A673 (cell line): ENCODE data around the gene ATP8A2. TPM values are rescaled to one million over a fixed set of nuclear protein-coding genes. Genes with fewer than 3 reads are reported as not detected.

Experiments used
- BruUV-seq: library from RNA; stranded (reverse); fragments of 400-500 nt; replicated peaks from 2 replicates; lab custom pipeline; 2021; lab: Mats Ljungman, UMichigan
- CTCF ChIA-PET: fragments of 300-600 bp; sonication (Branson Sonifier 250); formaldehyde crosslinking; loops from one replicate; lab custom pipeline; 2022; ENCODE audit warnings: antibody characterized with exemption; lab: Charles Lee
- POLR2A ChIA-PET: fragments of 300-600 bp; sonication (Branson Sonifier 250); formaldehyde crosslinking; loops from one replicate; lab custom pipeline; 2022; ENCODE audit warnings: antibody characterized with exemption; ENCODE audit not compliant: low non-redundant PET; lab: Charles Lee
- DNase-seq: peaks from one replicate; pipeline ENCODE4 v3.0.0-alpha.2; 2015; ENCODE audit warnings: low spot score
- H3K27ac ChIP-seq: fragments of 200-600 bp; sonication (generic); 2 replicates; pipeline ENCODE4 v1.5.1; 2016; ENCODE audit warnings: mixed run types, low read depth, mild to moderate bottlenecking, mixed read lengths, antibody characterized with exemption, low read length; ENCODE audit not compliant: poor library complexity, severe bottlenecking
- H3K27me3 ChIP-seq: fragments of 200-600 bp; sonication (generic); replicated peaks from 2 replicates; pipeline ENCODE4 v1.6.1; 2017; ENCODE audit warnings: mixed run types, low read depth, mild to moderate bottlenecking, mixed read lengths, antibody characterized with exemption, low read length; ENCODE audit not compliant: insufficient read depth, poor library complexity
- H3K36me3 ChIP-seq: fragments of 200-600 bp; sonication (generic); 2 replicates; pipeline ENCODE4 v1.6.1; 2016; ENCODE audit warnings: mixed run types, mild to moderate bottlenecking, mixed read lengths, antibody characterized with exemption, low read length; ENCODE audit not compliant: insufficient read depth, poor library complexity, severe bottlenecking
- H3K4me1 ChIP-seq: fragments of 200-600 bp; sonication (generic); 2 replicates; pipeline ENCODE4 v1.6.1; 2017; ENCODE audit warnings: mixed run types, mild to moderate bottlenecking, mixed read lengths, antibody characterized with exemption, low read length; ENCODE audit not compliant: insufficient read depth, poor library complexity, severe bottlenecking
- H3K4me3 ChIP-seq: fragments of 200-600 bp; sonication (generic); 2 replicates; pipeline ENCODE4 v1.5.1; 2016; ENCODE audit warnings: low read depth, mixed run types, mild to moderate bottlenecking, mixed read lengths, low read length; ENCODE audit not compliant: poor library complexity, severe bottlenecking
- H3K9me3 ChIP-seq: fragments of 200-600 bp; sonication (generic); 2 replicates; pipeline ENCODE4 v1.6.1; 2016; ENCODE audit warnings: mixed run types, low read depth, mild to moderate bottlenecking, mixed read lengths, antibody characterized with exemption, low read length; ENCODE audit not compliant: poor library complexity, severe bottlenecking
- EZH2 ChIP-seq: fragments of 200-600 bp; sonication (generic); IDR thresholded peaks from 2 replicates; pipeline ENCODE4 v1.6.1; 2017; ENCODE audit warnings: borderline replicate concordance, low read depth, mild to moderate bottlenecking, mixed read lengths, antibody characterized with exemption, low read length; ENCODE audit not compliant: poor library complexity, severe bottlenecking
- intact Hi-C: fragments of 100-400 bp; cut with micrococcal nuclease; formaldehyde crosslinking; loops from one replicate; pipeline ENCODE4 v1.10.0; 2022; ENCODE audit not compliant: unreplicated experiment
- total RNA-seq: library from RNA; stranded (reverse); gene quantifications from 2 replicates; pipeline ENCODE4 v1.2.3, GENCODE V29; 2021
- TF ChIP-seq, protein P1 (sequence below): fragments of 300-800, 200-600 bp; sonication (generic); conservative IDR thresholded peaks from 2 replicates; pipeline ENCODE4 v1.5.1; 2017; ENCODE audit warnings: low read depth, mild to moderate bottlenecking, antibody characterized with exemption, low read length, moderate library complexity, mixed read lengths

ATP8A2 gene
- total RNA-seq, 1 experiment from 2014 or later = 0.92 TPM

DNA sequence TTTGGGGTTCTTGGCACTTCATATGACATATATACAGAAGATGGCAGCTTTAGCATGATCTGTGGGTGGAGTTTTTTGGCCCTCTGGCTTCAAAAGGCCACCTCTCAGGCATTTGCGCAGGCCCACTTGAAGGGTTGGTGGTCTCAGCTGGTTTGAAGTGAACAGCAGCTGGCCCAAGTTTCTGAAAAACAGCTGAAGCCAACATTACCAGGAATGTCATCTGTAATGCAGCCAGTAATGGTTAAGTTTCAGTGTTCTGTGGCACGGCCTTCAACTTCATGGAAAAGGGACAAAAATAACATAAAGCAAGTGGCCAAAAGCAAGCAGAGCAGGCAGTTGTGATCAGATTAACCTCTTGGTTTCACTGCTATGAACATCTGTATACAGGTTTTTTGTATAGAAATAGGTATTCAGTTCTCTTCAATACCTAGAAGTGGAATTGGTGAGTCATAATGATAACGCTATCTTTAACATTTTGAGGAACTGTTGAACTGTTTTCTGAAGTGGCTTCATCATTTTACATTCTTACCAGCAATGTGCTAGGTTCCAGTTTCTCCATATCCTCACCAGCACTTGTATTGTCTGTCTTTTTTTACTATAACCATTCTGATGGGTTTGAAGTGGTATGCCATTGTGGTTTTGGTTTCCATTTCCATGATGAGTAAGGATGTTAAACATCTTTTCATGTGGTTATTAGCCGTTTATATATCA lies 434.6 kb downstream of the ATP8A2 start:
- Histone ChIP-seq H3K4me3 (no peak overlapping the region), H3K36me3 (no peaks in the 10 kb centered on the region), H3K9me3 (no peaks in the 10 kb centered on the region), H3K4me1 (no peaks in the 10 kb centered on the region), H3K27ac (no peak overlapping the region), H3K27me3 (no peaks in the 10 kb centered on the region)
- no peak for TF ChIP-seq EZH2
- TF ChIP-seq, protein P1, sequence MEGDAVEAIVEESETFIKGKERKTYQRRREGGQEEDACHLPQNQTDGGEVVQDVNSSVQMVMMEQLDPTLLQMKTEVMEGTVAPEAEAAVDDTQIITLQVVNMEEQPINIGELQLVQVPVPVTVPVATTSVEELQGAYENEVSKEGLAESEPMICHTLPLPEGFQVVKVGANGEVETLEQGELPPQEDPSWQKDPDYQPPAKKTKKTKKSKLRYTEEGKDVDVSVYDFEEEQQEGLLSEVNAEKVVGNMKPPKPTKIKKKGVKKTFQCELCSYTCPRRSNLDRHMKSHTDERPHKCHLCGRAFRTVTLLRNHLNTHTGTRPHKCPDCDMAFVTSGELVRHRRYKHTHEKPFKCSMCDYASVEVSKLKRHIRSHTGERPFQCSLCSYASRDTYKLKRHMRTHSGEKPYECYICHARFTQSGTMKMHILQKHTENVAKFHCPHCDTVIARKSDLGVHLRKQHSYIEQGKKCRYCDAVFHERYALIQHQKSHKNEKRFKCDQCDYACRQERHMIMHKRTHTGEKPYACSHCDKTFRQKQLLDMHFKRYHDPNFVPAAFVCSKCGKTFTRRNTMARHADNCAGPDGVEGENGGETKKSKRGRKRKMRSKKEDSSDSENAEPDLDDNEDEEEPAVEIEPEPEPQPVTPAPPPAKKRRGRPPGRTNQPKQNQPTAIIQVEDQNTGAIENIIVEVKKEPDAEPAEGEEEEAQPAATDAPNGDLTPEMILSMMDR = no peak
- ChIA-PET CTCF (no interaction called here), POLR2A (no interaction called here)
- DNase-seq = no peak
- intact Hi-C loops = no loop called here
- BruUV-seq = no TSS peak

DNA sequence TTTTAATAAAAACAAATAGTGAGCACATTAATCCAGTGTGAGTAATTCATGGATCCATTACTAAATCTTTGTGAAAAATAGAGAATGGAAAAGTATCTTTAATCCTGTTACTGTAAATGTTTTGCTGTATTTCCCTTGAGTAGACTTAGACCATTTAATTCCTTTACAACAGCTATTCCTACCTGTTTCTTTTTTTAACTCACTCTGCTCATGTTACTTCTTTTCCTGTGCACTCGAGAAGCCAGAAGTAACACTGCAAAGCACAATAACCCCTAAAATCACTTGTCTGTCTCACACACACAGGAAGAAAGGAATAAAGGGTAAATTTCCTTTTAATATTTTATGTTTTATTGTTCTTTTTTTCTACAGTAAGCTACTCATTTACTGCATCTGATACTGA lies 435.8 kb downstream of the ATP8A2 start:
- ChIA-PET CTCF (no interaction called here), POLR2A (no interaction called here)
- Histone ChIP-seq H3K27me3 (no peaks in the 10 kb centered on the region), H3K27ac (no peak overlapping the region), H3K4me1 (no peaks in the 10 kb centered on the region), H3K4me3 (no peak overlapping the region), H3K9me3 (peaks cover 3% of the 10 kb centered on the region), H3K36me3 (no peaks in the 10 kb centered on the region)
- no peak for TF ChIP-seq EZH2
- TF ChIP-seq, protein P1 = no peak
- no TSS peak for BruUV-seq
- intact Hi-C loops = no loop called here
- DNase-seq = no peak

DNA sequence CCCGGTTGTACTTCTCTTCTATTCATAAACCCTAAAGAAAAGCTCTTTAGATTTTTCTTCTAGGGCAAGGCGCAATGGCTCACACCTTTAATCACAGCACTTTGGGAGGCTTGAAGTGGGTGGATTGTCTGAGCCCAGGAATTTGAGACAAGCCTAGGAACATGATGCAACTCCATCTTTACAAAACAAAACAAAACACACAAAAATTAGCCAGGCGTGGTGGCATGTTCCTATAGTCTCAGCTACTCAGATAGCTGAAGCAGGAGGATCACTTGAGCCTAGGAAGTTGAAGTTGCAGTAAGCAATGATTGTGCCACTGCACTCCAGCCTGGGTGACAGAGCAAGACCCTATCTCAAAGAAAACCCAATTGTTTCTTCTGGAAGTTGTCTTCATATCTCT lies 439.7 kb downstream of the ATP8A2 start:
- BruUV-seq = no TSS peak
- no peak for DNase-seq
- Histone ChIP-seq H3K36me3 (no peaks in the 10 kb centered on the region), H3K4me3 (no peak overlapping the region), H3K27me3 (no peaks in the 10 kb centered on the region), H3K9me3 (peaks cover 3% of the 10 kb centered on the region), H3K27ac (no peak overlapping the region), H3K4me1 (no peaks in the 10 kb centered on the region)
- POLR2A ChIA-PET = interaction anchor here (0.6 kb wide), 1 partner anchor 442 kb away, joined by 3 read pairs; no protein-coding TSS in a partner anchor
- no peak for TF ChIP-seq EZH2
- TF ChIP-seq, protein P1 = no peak
- CTCF ChIA-PET = interaction anchor here (0.6 kb wide), 1 partner anchor 41 kb away, joined by 3 read pairs; no protein-coding TSS in a partner anchor
- intact Hi-C loops = no loop called here
